Measurements from ENCODE around the gene KRTAP4-1.
"Not testable (repeated sequence)": the region's sequence is repeated elsewhere in the genome, so short reads cannot be mapped to it uniquely, and the experiment has no call there.

KRTAP4-1 gene

DNA sequence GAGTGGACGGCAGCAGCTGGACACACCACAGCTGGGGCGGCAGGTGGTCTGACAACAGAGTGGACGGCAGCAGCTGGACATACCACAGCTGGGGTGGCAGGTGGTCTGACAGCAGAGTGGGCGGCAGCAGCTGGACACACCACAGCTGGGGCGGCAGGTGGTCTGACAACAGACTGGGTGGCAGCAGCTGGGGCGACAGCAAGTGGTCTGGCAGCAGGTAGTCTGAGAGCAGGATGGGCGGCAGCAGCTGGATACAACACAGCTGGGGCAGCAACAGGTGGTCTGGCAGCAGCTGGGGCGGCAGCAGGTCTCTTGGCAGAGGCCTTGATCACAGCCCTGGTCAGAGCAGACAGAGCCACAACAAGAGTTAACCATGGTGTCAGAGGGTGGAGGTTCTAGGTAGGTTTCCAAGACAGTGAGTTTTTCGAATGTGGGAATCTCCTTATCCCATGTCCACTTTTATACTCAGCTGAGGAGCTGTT lies at the start of gene KRTAP4-1:
KRTAP4-1 (minus strand) TSS at position 432 of the 482 bp plus-strand sequence; CDS start at position 375, 57 bp downstream.
- DNase-seq = no peak

DNA sequence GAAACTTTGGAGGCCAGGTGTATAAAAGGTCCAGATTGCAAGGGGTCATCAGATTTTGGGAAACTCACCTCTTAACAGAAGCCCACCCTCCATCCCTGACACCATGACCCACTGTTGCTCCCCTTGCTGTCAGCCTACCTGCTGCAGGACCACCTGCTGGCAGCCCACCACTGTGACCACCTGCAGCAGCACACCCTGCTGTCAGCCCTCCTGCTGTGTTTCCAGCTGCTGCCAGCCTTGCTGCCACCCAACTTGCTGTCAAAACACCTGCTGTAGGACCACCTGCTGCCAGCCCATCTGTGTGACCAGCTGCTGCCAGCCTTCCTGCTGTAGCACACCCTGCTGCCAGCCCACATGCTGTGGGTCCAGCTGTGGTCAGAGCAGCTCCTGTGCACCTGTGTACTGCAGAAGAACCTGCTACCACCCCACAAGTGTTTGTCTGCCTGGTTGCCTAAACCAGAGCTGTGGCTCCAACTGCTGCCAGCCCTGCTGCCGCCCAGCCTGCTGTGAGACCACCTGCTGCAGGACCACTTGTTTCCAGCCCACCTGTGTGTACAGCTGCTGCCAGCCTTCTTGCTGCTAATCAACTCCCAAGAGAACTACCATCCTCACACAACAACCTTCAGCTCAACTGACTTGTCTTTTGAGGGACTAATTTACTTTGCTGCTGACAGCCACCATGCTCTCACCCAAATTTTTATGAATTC lies 47.8 kb upstream of the KRTAP4-1 start, which contains the start of gene KRTAP9-3:
KRTAP9-3 (plus strand) TSS at position 51 of the 707 bp plus-strand sequence; CDS start at position 104, 53 bp downstream.
- DNase-seq = peak; percentile 47

GRCh38 chr17:41231731-41232130 lies 47.0 kb upstream of the KRTAP4-1 start:
- DNase-seq = no peak

DNA sequence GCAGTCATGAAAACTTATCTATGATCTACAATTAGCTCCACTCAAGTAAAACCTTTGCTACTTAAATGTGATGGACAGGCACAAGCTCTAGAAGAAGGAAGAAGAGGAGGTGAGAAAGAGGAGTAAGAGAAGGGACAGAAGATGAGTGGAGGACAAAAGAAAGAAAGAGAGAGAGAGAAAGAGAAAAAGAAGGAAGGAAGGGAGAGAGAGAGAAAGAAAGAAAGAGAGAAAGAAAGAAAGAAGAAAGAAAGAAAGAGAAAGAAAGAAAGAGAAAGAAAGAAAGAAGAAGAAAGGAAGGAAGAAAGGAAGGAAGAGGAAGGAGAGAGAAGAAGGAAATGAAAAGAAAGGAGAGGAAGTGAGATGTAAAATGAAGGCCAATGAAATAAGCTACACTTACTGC lies 45.4 kb upstream of the KRTAP4-1 start:
- DNase-seq = no peak

DNA sequence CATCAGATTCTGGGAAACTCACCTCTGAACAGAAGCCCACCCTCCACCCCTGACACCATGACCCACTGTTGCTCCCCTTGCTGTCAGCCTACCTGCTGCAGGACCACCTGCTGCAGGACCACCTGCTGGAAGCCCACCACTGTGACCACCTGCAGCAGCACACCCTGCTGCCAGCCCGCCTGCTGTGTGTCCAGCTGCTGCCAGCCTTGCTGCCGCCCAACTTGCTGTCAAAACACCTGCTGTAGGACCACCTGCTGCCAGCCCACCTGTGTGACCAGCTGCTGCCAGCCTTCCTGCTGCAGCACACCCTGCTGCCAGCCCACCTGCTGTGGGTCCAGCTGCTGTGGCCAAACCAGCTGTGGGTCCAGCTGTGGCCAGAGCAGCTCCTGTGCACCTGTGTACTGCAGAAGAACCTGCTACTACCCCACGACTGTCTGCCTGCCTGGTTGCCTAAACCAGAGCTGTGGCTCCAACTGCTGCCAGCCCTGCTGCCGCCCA lies 41.9 kb upstream of the KRTAP4-1 start, which contains the start of gene KRTAP9-2:
KRTAP9-2 (plus strand) TSS at position 51 of the 498 bp plus-strand sequence; CDS start at position 58, 7 bp downstream.
- not testable (repeated sequence) for DNase-seq

- DNase-seq = no peak
Measured at GRCh38 chr17:41226051-41226450, 41.3 kb upstream of the KRTAP4-1 start.

DNA sequence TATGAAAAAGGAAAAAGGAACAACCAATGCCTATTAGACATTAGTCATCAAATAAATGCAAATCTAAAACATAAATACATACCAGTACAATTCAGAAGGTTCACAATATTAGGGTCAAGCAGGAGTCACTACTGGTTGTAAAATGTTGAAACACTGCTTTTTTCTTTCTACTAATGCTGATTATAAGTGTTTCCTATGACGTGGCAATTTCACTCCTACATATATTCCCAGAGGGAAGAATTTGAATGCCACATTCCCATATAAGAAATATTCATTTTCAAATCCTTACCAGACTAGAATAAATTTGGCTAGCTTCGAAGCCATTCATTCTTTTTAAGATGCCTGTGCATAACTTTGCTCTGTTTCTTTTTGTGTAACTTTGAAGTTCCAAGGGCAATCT lies 39.1 kb upstream of the KRTAP4-1 start:
- no peak for DNase-seq

- no peak for DNase-seq
Measured at GRCh38 chr17:41215681-41216080, 31.0 kb upstream of the KRTAP4-1 start.

DNA sequence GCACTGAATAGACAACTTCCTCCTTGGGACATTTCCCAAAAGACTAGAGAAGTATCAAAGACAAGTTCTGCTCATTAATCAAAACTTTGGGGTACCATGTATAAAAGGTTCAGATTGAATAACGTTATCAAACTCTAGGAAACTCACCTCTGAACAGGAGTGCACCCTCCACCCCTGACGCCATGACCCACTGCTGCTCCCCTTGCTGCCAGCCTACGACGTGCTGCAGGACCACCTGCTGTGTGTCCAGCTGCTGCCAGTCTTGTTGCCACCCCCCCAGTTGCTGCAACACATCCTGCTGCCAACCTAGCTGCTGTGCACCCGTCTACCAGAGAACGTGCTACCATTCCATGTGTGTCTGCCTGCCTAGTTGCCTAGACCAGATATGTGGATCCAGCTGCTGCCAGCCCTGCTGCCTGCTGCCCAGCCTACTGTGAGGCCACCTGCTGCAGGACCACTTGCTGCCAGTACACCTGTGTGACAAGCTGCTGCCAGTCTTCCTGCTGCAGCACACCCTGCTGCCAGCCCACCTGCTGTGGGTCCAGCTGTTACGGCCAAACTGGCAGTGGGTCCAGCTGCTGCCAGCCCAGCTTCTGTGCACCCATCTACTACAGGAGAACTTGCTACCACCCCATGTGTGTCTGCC lies 27.9 kb upstream of the KRTAP4-1 start:
- peak; percentile 12 for DNase-seq

DNA sequence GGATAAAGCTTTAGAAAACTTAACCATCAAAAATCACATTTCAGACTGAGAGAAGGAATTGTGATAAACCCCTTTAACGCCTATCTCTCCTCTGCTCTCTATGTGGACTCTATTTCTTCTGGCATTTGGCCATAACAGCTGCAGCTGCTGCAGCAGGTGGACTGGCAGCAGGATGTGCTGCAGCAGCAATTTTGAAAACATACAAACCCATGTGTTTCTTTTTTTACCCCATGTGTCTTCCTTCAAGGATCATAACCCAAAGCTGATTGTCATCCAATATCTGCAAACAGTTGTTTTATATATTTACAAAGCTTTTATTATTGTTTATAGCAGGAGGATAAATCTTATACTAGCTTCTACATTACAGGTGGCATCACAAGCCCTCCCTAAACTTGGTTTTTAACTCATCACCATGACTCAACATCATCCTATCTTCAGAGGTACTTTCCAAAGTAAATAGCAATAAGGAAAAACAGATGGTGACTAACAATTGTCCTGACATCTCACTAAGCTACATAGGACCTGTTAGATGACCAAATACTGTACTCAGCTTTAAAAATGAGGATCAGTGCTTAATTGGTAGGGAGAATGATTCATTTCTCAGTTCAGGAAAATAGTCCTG lies 27.2 kb upstream of the KRTAP4-1 start:
- no peak for DNase-seq

DNA sequence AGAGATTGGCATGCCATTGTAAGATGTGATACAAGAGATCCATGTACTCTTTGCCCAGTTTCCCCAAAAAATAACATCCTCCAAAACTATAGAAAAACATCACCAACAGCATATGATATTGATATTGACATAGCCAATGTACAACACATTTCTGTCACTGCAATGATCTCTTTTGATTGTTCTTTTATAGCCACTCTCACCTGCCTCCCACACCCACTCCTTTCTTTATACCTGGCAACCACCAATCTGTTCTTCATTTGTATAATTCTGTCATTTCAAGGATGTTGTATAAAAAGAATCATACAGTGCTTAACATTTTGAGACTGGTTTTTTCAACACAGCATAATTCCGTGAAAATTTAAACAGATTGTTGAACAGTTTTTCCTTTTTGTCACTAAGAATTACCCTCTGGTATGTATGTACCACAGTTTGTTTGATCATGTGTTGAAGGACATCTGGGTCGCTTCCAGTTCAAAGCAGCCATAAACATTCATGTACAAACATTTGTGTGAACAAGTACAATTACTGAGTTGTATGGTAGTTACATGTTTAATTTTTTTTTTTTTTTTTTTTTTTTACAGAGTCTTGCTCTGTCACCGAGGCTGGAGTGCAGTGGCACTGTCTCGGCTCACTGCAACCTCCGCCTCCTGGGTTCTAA lies 14.8 kb upstream of the KRTAP4-1 start:
- no peak for DNase-seq

- no peak for DNase-seq
Measured at GRCh38 chr17:41196068-41196467, 11.4 kb upstream of the KRTAP4-1 start.

GRCh38 chr17:41190328-41190727 lies 5.6 kb upstream of the KRTAP4-1 start:
- no peak for DNase-seq

DNA sequence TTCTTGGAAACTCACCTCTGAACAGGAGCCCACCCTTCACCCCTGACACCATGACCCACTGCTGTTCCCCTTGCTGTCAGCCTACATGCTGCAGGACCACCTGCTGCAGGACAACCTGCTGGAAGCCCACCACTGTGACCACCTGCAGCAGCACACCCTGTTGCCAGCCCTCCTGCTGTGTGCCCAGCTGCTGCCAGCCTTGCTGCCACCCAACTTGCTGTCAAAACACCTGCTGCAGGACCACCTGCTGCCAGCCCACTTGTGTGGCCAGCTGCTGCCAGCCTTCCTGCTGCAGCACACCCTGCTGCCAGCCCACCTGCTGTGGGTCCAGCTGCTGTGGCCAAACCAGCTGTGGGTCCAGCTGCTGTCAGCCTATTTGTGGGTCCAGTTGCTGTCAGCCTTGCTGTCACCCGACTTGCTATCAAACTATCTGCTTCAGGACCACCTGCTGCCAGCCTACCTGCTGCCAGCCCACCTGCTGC lies 5.2 kb upstream of the KRTAP4-1 start, which contains the start of gene KRTAP9-1:
KRTAP9-1 (plus strand) TSS at position 51 of the 482 bp plus-strand sequence; CDS start at position 51, 0 bp downstream.
- not testable (repeated sequence) for DNase-seq

DNA sequence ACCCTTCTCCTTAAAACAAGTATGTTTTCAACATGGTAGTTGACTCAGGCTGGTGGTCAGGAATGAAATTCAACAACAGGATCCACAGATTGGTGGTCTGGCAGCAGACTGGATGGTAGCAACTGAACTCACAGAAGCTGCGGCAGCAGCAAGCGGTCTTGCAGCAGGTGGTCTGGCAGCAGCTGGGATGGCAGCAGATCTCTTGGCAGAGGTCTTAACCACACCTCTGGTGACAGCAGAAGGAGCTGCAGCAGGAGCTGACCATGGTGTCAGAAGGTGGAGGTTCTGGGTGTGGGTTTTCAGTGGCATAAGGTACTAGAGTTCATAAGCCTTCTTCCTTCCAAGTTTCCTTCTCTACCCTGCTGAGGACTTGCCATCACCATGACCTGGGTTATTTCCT lies 2.2 kb upstream of the KRTAP4-1 start:
- DNase-seq = no peak

DNA sequence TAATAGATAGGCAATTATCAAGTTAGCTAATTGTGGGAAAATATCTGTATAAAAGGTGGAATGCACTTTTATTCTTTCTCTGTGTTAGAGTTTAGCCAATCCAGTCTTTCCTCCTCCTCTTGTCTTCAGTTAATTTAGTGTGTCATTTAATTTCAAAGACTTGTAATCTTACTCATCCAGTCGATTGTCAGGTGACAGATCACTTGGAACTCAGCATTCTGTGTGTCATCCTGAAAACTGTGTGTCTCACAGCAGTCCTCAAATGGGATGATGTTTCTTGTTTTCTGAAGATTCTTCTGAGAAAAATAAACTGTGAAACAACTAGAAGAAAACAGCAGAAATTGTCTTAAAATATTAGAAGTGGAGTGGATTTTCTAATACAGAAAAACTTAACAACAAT lies 290 bp upstream of the KRTAP4-1 start:
- no peak for DNase-seq

GRCh38 chr17:41178843-41179616 lies 5.7 kb downstream of the KRTAP4-1 start:
- no peak for DNase-seq

DNA sequence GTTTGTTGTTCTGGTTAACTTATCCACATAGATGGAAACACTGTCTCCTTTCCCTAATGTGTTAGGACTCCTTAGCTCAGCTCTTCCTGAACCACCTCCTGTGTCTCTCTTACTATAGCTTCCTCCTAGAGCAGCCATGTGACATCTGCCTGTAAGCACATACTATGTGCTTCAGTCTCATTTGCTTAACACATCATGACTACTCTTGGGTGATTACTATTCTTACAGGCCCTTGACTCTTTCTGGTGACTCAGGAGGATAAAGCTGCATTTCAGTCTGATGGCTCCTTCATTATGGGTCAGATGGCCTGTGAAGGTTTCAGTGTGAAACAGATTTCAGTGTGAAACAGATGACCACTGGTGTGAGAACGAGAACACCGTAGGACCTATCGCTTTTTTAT lies 6.4 kb downstream of the KRTAP4-1 start:
- DNase-seq = no peak

GRCh38 chr17:41177727-41178271 lies 6.9 kb downstream of the KRTAP4-1 start, which contains the start of gene KRTAP4-2:
KRTAP4-2 (minus strand) TSS chr17:41178221; CDS start chr17:41178164, 57 bp downstream.
- DNase-seq = no peak

GRCh38 chr17:41176744-41177387 lies 7.8 kb downstream of the KRTAP4-1 start:
- DNase-seq = no peak

GRCh38 chr17:41171886-41172285 lies 12.8 kb downstream of the KRTAP4-1 start:
- DNase-seq = no peak

All from NCI-H2171 treated with DMSO at 0.1 percent for 48 hours (cell line).